Neural progenitor cell (in vitro differentiated cells): Measurements from ENCODE around the gene STAM.

Experiments
- EZH2phosphoT487 ChIP-seq: fragments of 200-600 bp; sonication (generic); IDR thresholded peaks from 2 replicates; pipeline ENCODE4 v1.6.1; 2017; ENCODE audit warnings: antibody characterized with exemption
- TF ChIP-seq, protein P1 (sequence below): fragments of 200-600 bp; sonication (generic); IDR thresholded peaks from 2 replicates; pipeline ENCODE4 v1.5.1; 2017; ENCODE audit warnings: antibody characterized with exemption, mild to moderate bottlenecking

DNA sequence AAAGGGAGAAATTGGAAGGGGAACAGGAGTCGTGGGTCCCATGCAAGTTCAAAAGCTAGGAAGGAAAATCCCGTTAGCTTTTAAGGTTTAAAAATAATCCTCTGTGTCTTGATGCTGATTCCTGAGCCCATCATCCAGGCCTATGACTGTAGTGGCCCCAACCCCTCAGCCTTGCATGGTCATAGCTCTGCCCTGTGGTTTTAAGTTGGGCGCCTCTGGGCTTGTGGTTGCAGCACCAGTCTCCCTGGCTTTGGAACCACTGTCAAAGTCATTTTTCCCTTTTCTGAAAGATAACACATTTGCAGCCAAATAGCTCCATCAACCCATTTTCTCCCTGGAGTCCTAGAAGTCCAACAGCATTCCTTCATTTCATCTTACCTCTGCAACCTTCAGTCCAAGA lies 121.7 kb downstream of the STAM start:
- TF ChIP-seq, protein P1, sequence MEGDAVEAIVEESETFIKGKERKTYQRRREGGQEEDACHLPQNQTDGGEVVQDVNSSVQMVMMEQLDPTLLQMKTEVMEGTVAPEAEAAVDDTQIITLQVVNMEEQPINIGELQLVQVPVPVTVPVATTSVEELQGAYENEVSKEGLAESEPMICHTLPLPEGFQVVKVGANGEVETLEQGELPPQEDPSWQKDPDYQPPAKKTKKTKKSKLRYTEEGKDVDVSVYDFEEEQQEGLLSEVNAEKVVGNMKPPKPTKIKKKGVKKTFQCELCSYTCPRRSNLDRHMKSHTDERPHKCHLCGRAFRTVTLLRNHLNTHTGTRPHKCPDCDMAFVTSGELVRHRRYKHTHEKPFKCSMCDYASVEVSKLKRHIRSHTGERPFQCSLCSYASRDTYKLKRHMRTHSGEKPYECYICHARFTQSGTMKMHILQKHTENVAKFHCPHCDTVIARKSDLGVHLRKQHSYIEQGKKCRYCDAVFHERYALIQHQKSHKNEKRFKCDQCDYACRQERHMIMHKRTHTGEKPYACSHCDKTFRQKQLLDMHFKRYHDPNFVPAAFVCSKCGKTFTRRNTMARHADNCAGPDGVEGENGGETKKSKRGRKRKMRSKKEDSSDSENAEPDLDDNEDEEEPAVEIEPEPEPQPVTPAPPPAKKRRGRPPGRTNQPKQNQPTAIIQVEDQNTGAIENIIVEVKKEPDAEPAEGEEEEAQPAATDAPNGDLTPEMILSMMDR, result no peak
- no peak for TF ChIP-seq EZH2phosphoT487
